H1 (cell line): ENCODE data around the gene ANKRD11. TPM values are rescaled to one million over a fixed set of nuclear protein-coding genes. Genes with fewer than 3 reads are reported as not detected.

Experiments used
- CTCF ChIP-seq, 3 experiments: IDR thresholded peaks; 1 replicate in 2 of 3; 2 replicates in 1 of 3; pipeline versions ENCODE4 v1.5.1 to v1.6.1; 2011; ENCODE audit warnings: low read length in 3 of 3, mild to moderate bottlenecking in 3 of 3, inconsistent platforms in 2 of 3, low read depth in 1 of 3, moderate library complexity in 1 of 3; ENCODE audit not compliant: insufficient read depth in 1 of 3; ENCODE audit errors: control extremely low read depth in 1 of 3
- EZH2 ChIP-seq: fragments of 200-600 bp; sonication (generic); IDR thresholded peaks from 2 replicates; pipeline ENCODE4 v1.7.1; 2012; ENCODE audit warnings: low read depth, mild to moderate bottlenecking, moderate library complexity, low read length, inconsistent platforms; ENCODE audit not compliant: severe bottlenecking
- FOSL1 ChIP-seq: IDR thresholded peaks from 2 replicates; pipeline ENCODE4 v1.6.1; 2011; ENCODE audit warnings: mild to moderate bottlenecking, low read depth, low read length, moderate library complexity; ENCODE audit not compliant: insufficient read depth
- KDM5A ChIP-seq: fragments of 200-600 bp; IDR thresholded peaks from 2 replicates; pipeline ENCODE4 v1.7.1; 2012; ENCODE audit warnings: mild to moderate bottlenecking, low read length, inconsistent platforms, mixed read lengths
- RAD21 ChIP-seq, 2 experiments: IDR thresholded peaks in 1 of 2; conservative IDR thresholded peaks in 1 of 2; 2 replicates each; pipeline ENCODE4 v1.6.1; 2011; ENCODE audit warnings: low read depth in 2 of 2, low read length in 2 of 2, improper control_type of control experiment in 1 of 2, inconsistent platforms in 1 of 2, mild to moderate bottlenecking in 1 of 2, moderate library complexity in 1 of 2
- polyA plus RNA-seq, 7 experiments: library from polyadenylated mRNA; depleted of rRNA in 3 of 7; stranded (reverse) in 5 of 7; unstranded in 2 of 7; fragments of >200 nt in 5 of 7; fragments of 200-250 nt in 2 of 7; gene quantifications; 1 replicate in 5 of 7; 2 replicates in 1 of 7; 4 replicates in 1 of 7; pipeline versions ENCODE4 v1.2.1 to v1.2.3, GENCODE V29; 2011 to 2013; ENCODE audit warnings: missing spikeins in 2 of 7, mixed read lengths in 2 of 7
- total RNA-seq: library from RNA; stranded (reverse); fragmentation: NEBNext Ultra II Directional; extraction: Animal tissue kit (Norgen Biotek cat#: 25700); gene quantifications from 2 replicates; pipeline ENCODE4 v1.2.1, GENCODE V29; 2021

Gene ANKRD11
- total and polyA plus RNA-seq, 2 of the 8 experiments (the other 6 are each of a cell fraction or from before 2014, with no cell fraction given): 46.5 to 142 TPM

GRCh38 chr16:89473136-89473712, 17.1 kb downstream of the ANKRD11 start (continued):
- no peak for TF ChIP-seq EZH2
- TF ChIP-seq RAD21 (IDR thresholded peaks at IDR 0.05 in 1 of 2, conservative IDR thresholded peaks at IDR 0.05 in 1 of 2; ENCODE audit: low read depth in 2 of 2, low read length in 2 of 2): no peak
- no peak for TF ChIP-seq CTCF (IDR thresholded peaks at IDR 0.05; ENCODE audit: control extremely low read depth in 1 of 3, insufficient read depth in 1 of 3, low read depth in 1 of 3, low read length in 3 of 3)
- no peak for TF ChIP-seq KDM5A
- TF ChIP-seq FOSL1: no peak
